GM21528 (cell line): ENCODE data around the gene FBXO7.

Source experiments
- ATAC-seq: cut with Tn5 transposase; IDR thresholded peaks from one replicate; pipeline ENCODE4 v1.9.1; 2021; ENCODE audit warnings: mild to moderate bottlenecking, moderate library complexity; ENCODE audit not compliant: unreplicated experiment, low FRiP score

FBXO7 gene

GRCh38 chr22:32548039-32548438, 73.4 kb downstream of the FBXO7 start:
- ATAC-seq = no peak
